ENCODE measurements around the gene MTFP1.
"Not testable (repeated sequence)": the region's sequence is repeated elsewhere in the genome, so short reads cannot be mapped to it uniquely, and the experiment has no call there.

The MTFP1 gene

DNA sequence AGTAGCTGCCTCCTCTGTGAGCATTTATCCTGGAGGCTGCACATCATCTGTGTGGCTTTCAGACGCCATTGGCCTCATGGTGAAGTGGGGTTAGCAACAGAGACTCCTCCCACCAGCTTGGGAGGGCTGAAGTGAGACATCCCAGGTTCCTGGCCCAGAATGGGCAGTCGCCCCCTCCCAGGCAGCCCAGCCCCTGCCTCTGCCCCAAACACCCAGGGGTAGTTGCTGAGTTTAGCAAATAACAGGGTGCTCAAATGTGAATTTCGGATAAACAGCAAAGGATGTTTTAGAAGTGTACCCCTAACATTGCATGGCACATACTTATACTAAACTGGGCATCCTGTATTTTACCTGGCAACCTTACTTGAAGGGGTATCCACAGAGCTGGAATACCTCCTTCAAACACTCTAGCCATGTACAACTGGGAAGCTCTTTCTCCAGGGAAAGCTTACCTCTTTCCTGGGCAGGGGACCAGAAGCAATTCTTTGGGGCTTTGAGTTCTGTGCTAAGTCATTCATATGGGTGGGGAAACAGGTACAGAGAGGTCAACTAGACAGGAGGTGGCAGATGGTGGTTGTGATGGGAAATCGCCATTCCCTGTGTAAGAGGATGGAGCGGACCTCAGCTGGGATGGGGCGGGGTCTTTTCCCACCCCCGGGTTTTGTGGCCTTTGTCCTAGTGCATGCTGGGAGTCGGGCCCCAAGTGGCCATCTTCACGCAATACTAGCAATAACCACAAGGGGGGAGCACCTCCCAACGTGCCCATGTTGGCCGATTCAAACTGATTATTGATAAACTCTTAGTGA lies 19.3 kb downstream of the MTFP1 start:
- Histone ChIP-seq H3K4me1 (ENCODE audit: insufficient read depth, low read length) (no peaks in the 10 kb centered on the region), H3K36me3 (ENCODE audit: insufficient read depth, low read length) (no peaks in the 10 kb centered on the region), H3K9ac (ENCODE audit: low read depth, low read length) (no peak overlapping the region; the same call in 1 of the 2 replicates), H3K9me3 (ENCODE audit: control insufficient read depth, insufficient read depth, low read length) (no peaks in the 10 kb centered on the region)

DNA sequence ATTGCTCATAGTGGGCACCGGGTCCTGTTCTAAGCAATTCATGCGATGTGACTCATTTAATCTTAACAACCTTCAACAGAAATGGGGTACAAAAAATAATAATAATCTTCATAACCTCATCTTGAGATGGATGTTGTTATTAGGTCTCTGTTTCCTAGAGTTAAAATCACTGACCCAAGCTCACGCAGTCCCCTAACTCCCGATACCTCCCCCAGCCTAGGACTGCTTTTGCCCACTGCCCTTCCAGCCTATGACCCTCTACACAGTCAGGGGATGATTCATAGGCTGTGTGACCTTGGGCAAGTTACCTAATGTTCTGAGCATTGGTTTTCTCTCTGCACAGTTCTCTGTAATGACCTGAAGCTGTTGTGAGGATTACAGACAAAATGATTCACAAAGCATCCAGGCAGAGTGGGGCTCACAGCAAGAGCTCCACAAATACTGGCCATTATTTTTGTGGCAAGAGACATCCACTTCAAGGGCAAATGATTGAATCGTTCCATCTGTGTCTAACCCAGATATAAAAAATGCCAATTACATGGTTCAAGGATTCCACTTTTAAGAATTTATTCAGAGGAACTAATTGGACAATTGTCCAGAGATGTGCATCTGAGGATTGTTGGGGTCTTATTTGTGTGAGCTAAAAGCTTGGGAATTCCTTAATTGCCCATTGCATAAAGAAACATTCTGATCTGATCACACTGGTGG lies 20.0 kb downstream of the MTFP1 start:
- no peaks in the 10 kb centered on the region for H3K4me1 ChIP-seq (ENCODE audit: insufficient read depth, low read length)
- no peaks in the 10 kb centered on the region for H3K36me3 ChIP-seq (ENCODE audit: insufficient read depth, low read length)
- no peaks in the 10 kb centered on the region for H3K9me3 ChIP-seq (ENCODE audit: control insufficient read depth, insufficient read depth, low read length)
- no peak overlapping the region for H3K9ac ChIP-seq (ENCODE audit: low read depth, low read length)

DNA sequence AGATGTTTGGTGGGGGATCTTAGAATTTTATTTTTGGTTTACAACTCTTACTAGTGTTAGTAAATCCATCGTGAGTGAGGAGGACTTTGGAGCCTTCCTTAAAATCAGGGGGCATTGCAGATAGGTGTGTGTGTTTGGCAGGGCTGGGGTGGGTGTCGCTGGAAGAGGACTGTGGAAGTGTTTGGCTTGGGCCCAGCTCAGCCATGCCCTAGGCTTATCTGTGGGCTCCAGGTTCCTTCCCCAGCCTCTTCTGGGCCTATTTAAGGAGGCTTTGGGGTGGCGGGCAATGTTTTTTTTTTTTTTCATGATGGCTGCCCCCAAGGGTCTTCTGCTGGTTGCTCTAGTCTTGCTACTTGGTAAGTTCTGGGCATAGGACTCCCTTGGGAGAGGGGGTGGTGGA lies 22.1 kb downstream of the MTFP1 start:
- H3K9me3 ChIP-seq (ENCODE audit: control insufficient read depth, insufficient read depth, low read length): no peaks in the 10 kb centered on the region
- H3K9ac ChIP-seq (ENCODE audit: low read depth, low read length): no peak overlapping the region
- H3K4me1 ChIP-seq (ENCODE audit: insufficient read depth, low read length): no peaks in the 10 kb centered on the region
- no peaks in the 10 kb centered on the region for H3K36me3 ChIP-seq (ENCODE audit: insufficient read depth, low read length)

DNA sequence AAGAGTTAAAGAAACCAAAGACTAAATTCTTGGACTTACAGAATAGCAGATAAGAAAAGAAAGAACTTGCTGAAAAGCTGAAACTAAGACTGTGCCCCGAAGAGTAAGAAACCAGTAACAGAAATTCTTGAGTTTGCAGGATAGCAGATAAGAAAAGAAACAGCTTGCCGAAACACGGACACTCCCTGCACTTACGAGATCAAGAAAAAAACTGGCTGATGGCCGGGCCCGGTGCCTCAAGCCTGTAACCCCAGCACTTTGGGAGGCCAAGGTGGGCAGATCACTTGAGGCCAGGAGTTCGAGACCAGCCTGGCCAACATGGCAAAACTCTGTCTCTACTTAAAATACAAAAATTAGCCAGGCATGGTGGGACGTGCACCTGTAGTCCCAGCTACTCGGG lies 25.9 kb downstream of the MTFP1 start:
- H3K9ac ChIP-seq (ENCODE audit: low read depth, low read length); H3K36me3 ChIP-seq (ENCODE audit: insufficient read depth, low read length); H3K9me3 ChIP-seq (ENCODE audit: control insufficient read depth, insufficient read depth, low read length); H3K4me1 ChIP-seq (ENCODE audit: insufficient read depth, low read length): not testable (repeated sequence)

DNA sequence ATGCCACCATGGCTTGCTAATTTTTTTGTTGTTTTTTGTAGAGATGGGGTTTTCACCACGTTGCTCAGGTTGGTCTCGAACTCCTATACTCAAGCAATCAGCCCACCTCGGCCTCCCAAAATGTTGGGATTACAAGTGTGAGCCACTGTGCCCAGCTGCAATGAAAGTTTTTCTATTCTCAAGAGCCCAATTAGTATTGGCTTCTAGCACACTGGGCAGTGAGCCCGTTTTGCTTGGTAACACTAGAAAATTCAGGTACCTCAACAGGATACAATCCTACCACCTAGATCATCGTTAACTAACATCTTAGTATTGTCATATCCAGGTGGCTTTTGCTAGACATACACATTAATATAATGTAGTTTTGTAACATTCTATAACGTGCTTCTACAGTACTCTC lies 27.3 kb downstream of the MTFP1 start:
- Histone ChIP-seq H3K4me1 (ENCODE audit: insufficient read depth, low read length) (no peaks in the 10 kb centered on the region), H3K9me3 (ENCODE audit: control insufficient read depth, insufficient read depth, low read length) (no peaks in the 10 kb centered on the region), H3K9ac (ENCODE audit: low read depth, low read length) (no peak overlapping the region), H3K36me3 (ENCODE audit: insufficient read depth, low read length) (no peaks in the 10 kb centered on the region)

DNA sequence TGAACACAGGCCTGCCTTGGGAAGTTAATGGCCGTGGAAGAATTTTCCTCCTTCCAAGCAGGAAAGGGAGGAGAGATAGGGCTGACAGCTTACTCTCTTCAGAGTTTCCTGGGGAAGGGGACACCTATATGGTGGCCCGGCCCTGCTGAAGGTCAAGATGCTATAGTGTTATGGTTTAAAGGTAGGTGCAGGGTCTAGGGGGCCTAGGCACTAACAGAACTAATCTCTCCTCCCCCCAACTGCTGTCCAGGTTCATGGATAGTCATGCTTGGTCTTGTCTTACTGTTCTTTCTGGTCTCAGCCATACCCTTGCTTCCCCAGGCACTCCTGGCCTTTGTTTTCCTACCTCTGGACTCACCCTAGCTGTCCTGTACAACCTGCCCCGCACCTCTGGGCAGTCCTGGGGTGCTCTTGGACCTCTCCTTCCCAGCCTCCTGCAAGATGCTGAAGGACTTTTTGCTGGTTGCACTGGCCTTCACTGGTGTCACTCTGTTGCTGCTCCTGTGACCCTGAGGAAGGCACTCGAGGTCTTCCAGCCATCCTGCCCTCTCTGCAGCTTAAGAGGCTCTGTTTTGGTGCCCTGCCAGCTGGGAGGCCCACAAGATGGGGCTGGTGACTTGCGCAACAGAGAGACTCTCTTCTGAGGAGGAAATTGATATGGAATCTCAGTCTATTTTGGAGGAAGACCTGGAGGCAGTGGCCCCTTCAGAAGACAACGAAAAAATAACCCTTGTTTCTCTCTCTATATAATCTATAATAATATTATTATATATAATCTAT lies 28.4 kb downstream of the MTFP1 start:
- Histone ChIP-seq H3K4me1 (ENCODE audit: insufficient read depth, low read length) (no peaks in the 10 kb centered on the region), H3K36me3 (ENCODE audit: insufficient read depth, low read length) (no peaks in the 10 kb centered on the region), H3K9ac (ENCODE audit: low read depth, low read length) (no peak overlapping the region), H3K9me3 (ENCODE audit: control insufficient read depth, insufficient read depth, low read length) (no peaks in the 10 kb centered on the region)

DNA sequence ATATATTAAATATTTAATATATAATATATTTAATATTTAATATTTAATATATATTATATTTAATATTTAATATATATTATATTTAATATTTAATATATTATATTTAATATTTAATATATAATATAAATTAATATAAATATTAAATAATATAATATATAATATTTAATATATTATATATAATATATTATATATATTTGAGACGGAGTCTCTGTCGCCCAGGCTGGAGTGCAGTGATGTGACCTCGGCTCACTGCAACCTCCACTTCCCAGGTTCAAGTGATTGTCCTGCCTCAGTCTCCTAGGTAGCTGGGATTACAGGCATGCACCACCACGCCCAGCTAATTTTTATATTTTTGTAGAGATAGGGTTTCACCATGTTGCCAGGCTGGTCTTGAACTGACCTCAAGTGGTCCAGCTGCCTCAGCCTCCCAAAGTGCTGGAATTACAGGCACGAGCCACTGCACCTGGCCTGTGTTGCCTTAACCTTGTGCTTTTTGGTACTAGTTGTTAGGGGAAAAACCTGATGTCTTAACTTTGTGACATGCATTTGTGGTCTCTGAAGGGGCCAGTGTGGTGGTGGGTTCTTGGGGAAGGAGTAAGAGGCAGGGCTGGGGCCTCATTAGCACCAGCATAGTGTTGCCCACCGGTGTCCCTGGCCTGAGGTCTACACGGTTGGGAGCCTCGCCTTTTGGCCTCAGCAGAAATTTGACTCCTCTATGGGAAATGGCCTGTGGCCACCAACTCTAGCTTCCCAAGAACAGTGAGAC lies 29.7 kb downstream of the MTFP1 start:
- H3K36me3 ChIP-seq (ENCODE audit: insufficient read depth, low read length): no peaks in the 10 kb centered on the region
- no peaks in the 10 kb centered on the region for H3K9me3 ChIP-seq (ENCODE audit: control insufficient read depth, insufficient read depth, low read length)
- H3K9ac ChIP-seq (ENCODE audit: low read depth, low read length): no peak overlapping the region
- H3K4me1 ChIP-seq (ENCODE audit: insufficient read depth, low read length): no peaks in the 10 kb centered on the region

DNA sequence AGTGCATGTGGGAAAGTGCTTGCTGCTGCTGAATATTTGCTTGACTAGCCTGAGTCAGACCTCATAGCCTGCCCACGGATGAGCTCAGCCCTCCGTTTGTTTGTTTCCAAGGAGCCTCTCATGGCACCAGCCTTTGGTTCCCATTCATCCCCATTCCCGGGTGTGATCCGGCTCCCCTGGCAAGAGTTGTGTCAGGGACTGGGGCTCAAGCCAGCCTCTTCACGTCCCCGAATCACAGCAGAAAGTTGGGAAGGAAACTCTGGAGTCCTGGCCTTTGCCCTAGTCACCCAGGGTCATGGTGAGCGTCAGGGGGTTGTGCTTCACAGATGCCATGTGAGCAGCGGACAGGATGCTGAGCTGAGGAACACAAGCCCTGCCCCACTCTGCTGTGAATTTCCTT lies 32.4 kb downstream of the MTFP1 start:
- no peaks in the 10 kb centered on the region for H3K36me3 ChIP-seq (ENCODE audit: insufficient read depth, low read length)

DNA sequence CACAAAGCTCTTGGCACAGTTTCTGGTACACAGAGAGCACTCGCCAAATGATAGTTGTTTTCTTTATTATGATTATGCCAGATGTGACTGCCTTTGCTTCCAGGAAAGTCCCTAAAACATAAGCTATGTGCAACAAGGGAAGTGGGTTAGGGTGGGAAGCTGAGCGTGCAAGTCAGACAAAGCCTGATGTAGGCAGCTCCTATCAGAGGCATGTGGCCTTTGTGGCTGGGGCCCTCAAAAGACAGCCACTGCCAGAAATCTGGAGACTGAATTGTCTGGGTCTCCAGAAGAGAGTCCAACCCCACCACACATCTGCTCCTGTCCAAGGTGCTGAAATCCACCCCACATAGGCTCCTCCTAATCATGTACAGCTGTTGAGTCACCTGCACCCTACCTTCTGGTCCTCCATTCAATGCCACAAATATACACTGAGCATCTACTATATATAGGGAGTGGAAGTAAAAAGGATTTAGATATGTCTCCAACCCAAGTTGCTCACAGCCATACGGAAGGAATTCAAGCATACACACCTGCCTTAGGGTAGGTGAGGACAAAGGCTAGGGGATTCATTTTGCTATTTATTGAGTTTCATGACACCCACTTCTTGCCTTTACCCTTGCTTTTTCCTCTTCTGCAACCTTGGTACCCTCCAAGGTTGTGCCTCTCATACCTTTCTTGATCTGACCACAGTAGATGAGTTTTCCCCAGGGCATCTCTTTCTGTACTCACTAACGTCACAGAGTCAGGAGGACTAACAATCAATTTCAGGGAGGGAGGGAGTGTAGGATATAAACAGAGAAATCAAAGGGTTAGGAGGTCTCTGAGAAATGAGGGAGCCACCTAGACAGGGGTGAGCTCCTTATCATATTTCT lies 33.8 kb downstream of the MTFP1 start:
- H3K9me3 ChIP-seq (ENCODE audit: control insufficient read depth, insufficient read depth, low read length): no peaks in the 10 kb centered on the region
- H3K36me3 ChIP-seq (ENCODE audit: insufficient read depth, low read length): no peaks in the 10 kb centered on the region
- H3K9ac ChIP-seq (ENCODE audit: low read depth, low read length): no peak overlapping the region
- H3K4me1 ChIP-seq (ENCODE audit: insufficient read depth, low read length): no peaks in the 10 kb centered on the region

More for the DNA sequence above, 32.4 kb downstream of the MTFP1 start:
- no peaks in the 10 kb centered on the region for H3K9me3 ChIP-seq (ENCODE audit: control insufficient read depth, insufficient read depth, low read length)
- no peak overlapping the region for H3K9ac ChIP-seq (ENCODE audit: low read depth, low read length)
- H3K4me1 ChIP-seq (ENCODE audit: insufficient read depth, low read length): no peaks in the 10 kb centered on the region

DNA sequence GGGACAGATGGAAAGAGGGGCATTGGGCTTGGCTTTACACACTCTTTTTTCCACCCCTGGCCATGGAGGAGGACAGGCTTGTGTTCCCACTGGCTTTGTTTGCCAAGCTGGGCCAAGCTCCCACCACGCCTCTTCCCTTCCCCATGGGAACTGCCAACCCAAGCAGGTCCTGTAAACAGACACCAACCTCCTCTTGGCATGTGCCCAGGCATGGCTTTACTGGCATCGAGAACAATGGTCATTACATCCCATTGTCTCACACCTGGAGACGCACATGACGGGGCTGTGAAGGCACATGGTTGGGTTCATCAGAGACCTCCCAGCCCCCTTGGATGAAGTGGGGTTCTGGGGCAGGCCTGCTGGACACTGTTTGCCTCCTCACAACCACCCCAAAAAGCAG lies 34.6 kb downstream of the MTFP1 start:
- Histone ChIP-seq H3K9me3 (ENCODE audit: control insufficient read depth, insufficient read depth, low read length) (no peaks in the 10 kb centered on the region), H3K9ac (ENCODE audit: low read depth, low read length) (no peak overlapping the region), H3K36me3 (ENCODE audit: insufficient read depth, low read length) (no peaks in the 10 kb centered on the region), H3K4me1 (ENCODE audit: insufficient read depth, low read length) (no peaks in the 10 kb centered on the region)

DNA sequence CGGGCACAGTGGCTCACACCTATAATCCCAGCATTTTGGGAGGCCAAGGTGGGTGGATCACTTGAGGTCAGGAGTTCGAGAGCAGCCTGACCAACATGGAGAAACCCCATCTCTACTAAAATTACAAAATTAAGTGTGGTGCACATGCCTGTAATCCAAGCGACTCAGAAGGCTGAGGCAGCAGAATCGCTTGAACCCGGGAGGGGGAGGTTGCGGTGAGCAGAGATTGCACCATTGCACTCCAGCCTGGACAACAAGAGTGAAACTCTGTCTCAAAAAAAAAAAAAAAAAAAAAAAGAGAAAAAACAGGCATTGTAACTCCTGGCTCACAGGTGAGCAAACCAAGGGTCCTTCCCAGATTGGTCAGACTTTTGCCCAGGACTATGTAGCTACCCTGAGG lies 35.0 kb downstream of the MTFP1 start:
- H3K9ac ChIP-seq (ENCODE audit: low read depth, low read length); H3K9me3 ChIP-seq (ENCODE audit: control insufficient read depth, insufficient read depth, low read length); H3K36me3 ChIP-seq (ENCODE audit: insufficient read depth, low read length); H3K4me1 ChIP-seq (ENCODE audit: insufficient read depth, low read length): not testable (repeated sequence)

DNA sequence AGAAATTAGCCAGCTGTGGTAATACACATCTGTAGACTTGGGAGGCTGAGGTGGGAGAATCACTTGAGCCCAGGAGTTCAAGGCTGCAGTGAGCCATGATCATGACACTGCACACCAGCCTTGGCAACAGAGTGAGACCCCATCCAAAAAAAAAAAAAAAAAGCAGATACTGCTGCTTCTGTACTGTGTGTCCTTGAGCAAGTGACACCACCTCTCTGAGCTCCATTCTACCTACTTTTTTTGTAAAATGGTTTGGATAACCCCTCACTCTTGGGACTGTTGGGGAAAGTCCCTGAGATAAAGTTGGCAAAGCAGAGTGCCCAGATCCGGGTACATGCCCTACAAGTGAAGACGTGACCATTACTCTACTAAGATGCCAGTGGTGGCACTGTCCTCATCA lies 43.6 kb downstream of the MTFP1 start:
- Histone ChIP-seq H3K9me3 (ENCODE audit: control insufficient read depth, insufficient read depth, low read length) (no peaks in the 10 kb centered on the region), H3K36me3 (ENCODE audit: insufficient read depth, low read length) (no peaks in the 10 kb centered on the region), H3K9ac (ENCODE audit: low read depth, low read length) (no peak overlapping the region), H3K4me1 (ENCODE audit: insufficient read depth, low read length) (no peaks in the 10 kb centered on the region)

DNA sequence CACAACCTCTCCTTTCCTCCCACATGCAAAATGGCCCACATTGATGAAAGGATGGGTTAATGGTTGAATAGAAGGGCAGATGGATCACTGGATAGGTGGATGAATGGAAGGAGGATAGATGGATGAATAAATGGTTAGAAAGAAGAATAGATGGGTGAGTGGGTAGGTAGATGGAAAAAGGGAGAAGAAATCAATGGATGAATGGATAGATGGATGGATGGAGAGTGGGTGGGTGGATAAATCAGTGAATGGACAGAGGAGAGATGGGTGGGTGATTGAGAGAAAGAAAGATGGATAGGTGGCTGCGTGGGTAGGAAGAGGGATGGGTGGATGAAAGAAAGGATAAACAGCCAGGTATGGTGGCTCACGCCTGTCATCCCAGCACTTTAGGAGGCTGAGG lies 45.1 kb downstream of the MTFP1 start:
- Histone ChIP-seq H3K36me3 (ENCODE audit: insufficient read depth, low read length) (no peaks in the 10 kb centered on the region), H3K9ac (ENCODE audit: low read depth, low read length) (no peak overlapping the region), H3K9me3 (ENCODE audit: control insufficient read depth, insufficient read depth, low read length) (no peaks in the 10 kb centered on the region), H3K4me1 (ENCODE audit: insufficient read depth, low read length) (no peaks in the 10 kb centered on the region)
